Brain microvascular endothelial cell (primary cell): ENCODE data around the gene KRTAP10-11.

ENCODE experiments used
- DNase-seq: peaks from one replicate; pipeline ENCODE4 v3.0.0-alpha.2; 2020
- H3K27ac ChIP-seq: fragments of 250-450 bp; sonication (Bioruptor Pico); 2 replicates; pipeline ENCODE4 v1.5.1; 2020; ENCODE audit warnings: mild to moderate bottlenecking, moderate library complexity
- H3K27me3 ChIP-seq: fragments of 250-450 bp; sonication (Bioruptor Pico); replicated peaks from 2 replicates; pipeline ENCODE4 v1.5.1; 2020; ENCODE audit warnings: mild to moderate bottlenecking
- H3K36me3 ChIP-seq: fragments of 250-450 bp; sonication (Bioruptor Pico); replicated peaks from 2 replicates; pipeline ENCODE4 v1.5.1; 2020; ENCODE audit warnings: mild to moderate bottlenecking
- H3K4me3 ChIP-seq: 2 replicates; pipeline ENCODE4 v1.5.1; 2011; ENCODE audit warnings: low read depth, mild to moderate bottlenecking, control low read depth, low read length, moderate library complexity
- CTCF ChIP-seq: IDR thresholded peaks from 2 replicates; pipeline ENCODE4 v1.5.1; 2011; ENCODE audit warnings: low read depth, mild to moderate bottlenecking, moderate library complexity, low read length, control low read depth, inconsistent platforms; ENCODE audit errors: missing control alignments
- in situ Hi-C: cut with HindIII; loops from 2 replicates; pipeline ENCODE4 v1.10.0; 2017; ENCODE audit warnings: low sequenced_read_pairs, low pct_ligation_motif_present

The KRTAP10-11 gene

GRCh38 chr21:44677881-44678280 lies 31.7 kb downstream of the KRTAP10-11 start:
- DNase-seq: no peak
- no peaks in the 10 kb centered on the region for H3K27me3 ChIP-seq
- TF ChIP-seq CTCF: no peak
- in situ Hi-C loops: no loop called here
- H3K36me3 ChIP-seq: no peaks in the 10 kb centered on the region
- no peak overlapping the region for H3K27ac ChIP-seq
- H3K4me3 ChIP-seq: no peak overlapping the region

GRCh38 chr21:44681152-44681551 lies 34.9 kb downstream of the KRTAP10-11 start:
- in situ Hi-C loops: no loop called here
- no peak overlapping the region for H3K4me3 ChIP-seq
- no peak for TF ChIP-seq CTCF
- H3K27ac ChIP-seq: no peak overlapping the region
- no peaks in the 10 kb centered on the region for H3K27me3 ChIP-seq
- DNase-seq: no peak
- no peaks in the 10 kb centered on the region for H3K36me3 ChIP-seq

- no peaks in the 10 kb centered on the region for H3K36me3 ChIP-seq
- no peak within 1 kb of the TSS for H3K4me3 ChIP-seq
- no peak within 1 kb of the TSS for H3K27ac ChIP-seq
- H3K27me3 ChIP-seq: peaks cover 4% of the 10 kb centered on the region
- no peak for TF ChIP-seq CTCF
- DNase-seq: no peak
- in situ Hi-C loops: no loop called here
Measured at GRCh38 chr21:44681861-44682579, 35.8 kb downstream of the KRTAP10-11 start, which contains the start of gene KRTAP12-1. Gene KRTAP12-1, minus strand, starts transcription at chr21:44682163. Its CDS starts 40 bp downstream, at chr21:44682123.

GRCh38 chr21:44682580-44683151 lies 36.5 kb downstream of the KRTAP10-11 start:
- Histone ChIP-seq H3K27ac (no peak overlapping the region), H3K4me3 (no peak overlapping the region), H3K36me3 (no peaks in the 10 kb centered on the region), H3K27me3 (peaks cover 11% of the 10 kb centered on the region)
- in situ Hi-C loops: no loop called here
- TF ChIP-seq CTCF: no peak
- DNase-seq: no peak

- no peak for TF ChIP-seq CTCF
- Histone ChIP-seq H3K36me3 (no peaks in the 10 kb centered on the region), H3K4me3 (no peak overlapping the region), H3K27me3 (peaks cover 15% of the 10 kb centered on the region), H3K27ac (no peak overlapping the region)
- no peak for DNase-seq
- in situ Hi-C loops: no loop called here
Measured at GRCh38 chr21:44684077-44684476, 37.9 kb downstream of the KRTAP10-11 start.
